ENCODE data around the gene DDIT3.

DNA sequence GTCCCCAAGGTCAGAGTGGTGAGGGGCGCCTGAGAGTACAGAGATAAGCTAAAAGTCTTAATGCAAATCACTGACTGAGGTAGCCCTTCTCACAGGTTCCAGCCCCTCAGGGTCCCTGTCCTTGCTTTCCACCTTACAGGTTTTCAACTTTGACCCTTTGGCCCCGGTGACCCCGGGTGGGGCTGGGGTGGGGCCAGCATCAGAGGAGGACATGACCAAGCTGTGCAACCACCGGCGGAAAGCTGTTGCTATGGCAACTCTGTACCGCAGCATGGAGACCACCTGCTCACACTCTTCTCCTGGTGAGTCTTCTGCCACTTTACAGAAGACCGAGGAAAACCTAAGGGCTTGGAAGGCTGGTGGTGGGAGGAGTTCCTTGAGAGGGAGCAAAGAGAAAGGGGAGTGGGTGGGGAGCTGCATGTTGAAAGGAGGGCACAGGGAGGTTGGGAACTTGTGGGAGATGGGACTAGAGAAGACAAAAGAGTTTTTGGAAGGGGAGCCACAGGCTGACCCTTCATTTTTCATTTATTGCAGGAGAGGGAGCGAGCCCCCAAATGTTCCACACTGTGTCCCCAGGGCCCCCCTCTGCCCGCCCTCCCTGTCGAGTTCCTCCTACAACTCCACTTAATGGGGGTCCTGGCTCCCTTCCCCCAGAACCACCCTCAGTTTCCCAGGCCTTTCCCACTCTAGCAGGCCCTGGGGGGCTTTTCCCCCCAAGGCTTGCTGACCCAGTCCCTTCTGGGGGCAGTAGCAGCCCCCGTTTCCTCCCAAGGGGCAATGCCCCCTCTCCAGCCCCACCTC is 4.7 kb upstream of the DDIT3 start:
- TF ChIP-seq, protein P1, sequence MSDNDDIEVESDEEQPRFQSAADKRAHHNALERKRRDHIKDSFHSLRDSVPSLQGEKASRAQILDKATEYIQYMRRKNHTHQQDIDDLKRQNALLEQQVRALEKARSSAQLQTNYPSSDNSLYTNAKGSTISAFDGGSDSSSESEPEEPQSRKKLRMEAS (IDR thresholded peaks at IDR 0.05) = no peak
- TF ChIP-seq CREB1 (IDR thresholded peaks at IDR 0.05; ENCODE audit: low read depth) = no peak
- TF ChIP-seq CEBPB (IDR thresholded peaks at IDR 0.05) = no peak
- no peak for TF ChIP-seq RAD21 (IDR thresholded peaks at IDR 0.05; ENCODE audit: low read depth)
- no peak for TF ChIP-seq EP300 (IDR thresholded peaks at IDR 0.05; ENCODE audit: borderline replicate concordance)
- TF ChIP-seq, protein P2, sequence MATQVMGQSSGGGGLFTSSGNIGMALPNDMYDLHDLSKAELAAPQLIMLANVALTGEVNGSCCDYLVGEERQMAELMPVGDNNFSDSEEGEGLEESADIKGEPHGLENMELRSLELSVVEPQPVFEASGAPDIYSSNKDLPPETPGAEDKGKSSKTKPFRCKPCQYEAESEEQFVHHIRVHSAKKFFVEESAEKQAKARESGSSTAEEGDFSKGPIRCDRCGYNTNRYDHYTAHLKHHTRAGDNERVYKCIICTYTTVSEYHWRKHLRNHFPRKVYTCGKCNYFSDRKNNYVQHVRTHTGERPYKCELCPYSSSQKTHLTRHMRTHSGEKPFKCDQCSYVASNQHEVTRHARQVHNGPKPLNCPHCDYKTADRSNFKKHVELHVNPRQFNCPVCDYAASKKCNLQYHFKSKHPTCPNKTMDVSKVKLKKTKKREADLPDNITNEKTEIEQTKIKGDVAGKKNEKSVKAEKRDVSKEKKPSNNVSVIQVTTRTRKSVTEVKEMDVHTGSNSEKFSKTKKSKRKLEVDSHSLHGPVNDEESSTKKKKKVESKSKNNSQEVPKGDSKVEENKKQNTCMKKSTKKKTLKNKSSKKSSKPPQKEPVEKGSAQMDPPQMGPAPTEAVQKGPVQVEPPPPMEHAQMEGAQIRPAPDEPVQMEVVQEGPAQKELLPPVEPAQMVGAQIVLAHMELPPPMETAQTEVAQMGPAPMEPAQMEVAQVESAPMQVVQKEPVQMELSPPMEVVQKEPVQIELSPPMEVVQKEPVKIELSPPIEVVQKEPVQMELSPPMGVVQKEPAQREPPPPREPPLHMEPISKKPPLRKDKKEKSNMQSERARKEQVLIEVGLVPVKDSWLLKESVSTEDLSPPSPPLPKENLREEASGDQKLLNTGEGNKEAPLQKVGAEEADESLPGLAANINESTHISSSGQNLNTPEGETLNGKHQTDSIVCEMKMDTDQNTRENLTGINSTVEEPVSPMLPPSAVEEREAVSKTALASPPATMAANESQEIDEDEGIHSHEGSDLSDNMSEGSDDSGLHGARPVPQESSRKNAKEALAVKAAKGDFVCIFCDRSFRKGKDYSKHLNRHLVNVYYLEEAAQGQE (IDR thresholded peaks at IDR 0.05; ENCODE audit: low read depth) = no peak
- no peak for TF ChIP-seq EGR1 (IDR thresholded peaks at IDR 0.05)
- no peak for TF ChIP-seq FOXM1 (IDR thresholded peaks at IDR 0.05; ENCODE audit: borderline replicate concordance, low read depth)
